Body of pancreas (tissue), 4 donors: Measurements from ENCODE around the gene URM1. TPM values are rescaled to one million over a fixed set of nuclear protein-coding genes. Genes with fewer than 3 reads are reported as not detected.

ENCODE experiments used
- ATAC-seq: fragments of 150-250 bp; one replicate; pipeline ENCODE4 v1.9.1; 2016
- DNase-seq, 4 donors: peaks; one replicate each; pipeline ENCODE4 v3.0.0-alpha.2; 2019
- H3K27ac ChIP-seq, 4 donors: fragments of 200-600 bp; sonication (generic); 1 replicate in 3 of 4; 2 replicates in 1 of 4; pipeline versions ENCODE4 v1.5.1 to v1.6.1; 2016 to 2019; ENCODE audit warnings: mild to moderate bottlenecking in 1 of 4, mixed read lengths in 1 of 4, moderate library complexity in 1 of 4
- H3K27me3 ChIP-seq, 2 donors: fragments of 200-600 bp; sonication (generic); one replicate each; pipeline ENCODE4 v1.6.0; 2016; ENCODE audit warnings: mild to moderate bottlenecking in 1 of 2
- H3K36me3 ChIP-seq, 2 donors: fragments of 200-600 bp; sonication (generic); replicated peaks in 1 of 2; 2 replicates each; pipeline ENCODE4 v1.5.1; 2016; ENCODE audit warnings: low read depth in 2 of 2; ENCODE audit not compliant: insufficient read depth in 1 of 2
- H3K4me1 ChIP-seq: fragments of 200-600 bp; sonication (generic); one replicate; pipeline ENCODE4 v1.6.0; 2016
- H3K4me3 ChIP-seq, 2 donors: fragments of 200-600 bp; sonication (generic); 1 replicate in 1 of 2; 2 replicates in 1 of 2; pipeline ENCODE4 v1.5.1; 2016 to 2019
- H3K9me3 ChIP-seq, 3 donors: fragments of 200-600 bp; sonication (generic); 1 replicate in 2 of 3; 2 replicates in 1 of 3; pipeline ENCODE4 v1.5.1; 2016
- CTCF ChIP-seq, 7 experiments: fragments of 450-650 bp in 4 of 7; fragments of 200-600 bp in 3 of 7; sonication (generic) in 3 of 7; IDR thresholded peaks; one replicate each; pipeline ENCODE4 v1.5.1; 2016 to 2019; ENCODE audit warnings: antibody characterized with exemption in 7 of 7
- POLR2A ChIP-seq, 3 donors: fragments of 450-650 bp; IDR thresholded peaks; one replicate each; pipeline ENCODE4 v1.6.1; 2016; ENCODE audit warnings: antibody characterized with exemption in 3 of 3, mild to moderate bottlenecking in 2 of 3
- WGBS, 2 donors: methylation state at CpG; one replicate each; pipeline ENCODE4 v1.1.5; 2017; 5-methylcytosine and 5-hydroxymethylcytosine counted together
- intact Hi-C: fragments of 100-400 bp; cut with DNase I; formaldehyde crosslinking; loops from one replicate; pipeline ENCODE4 v1.15.1; 2023
- microRNA counts, 2 donors: library from miRNA; unstranded; fragments of <30 nt; microRNA quantifications; one replicate each; lab custom pipeline; 2017
- microRNA-seq, 2 donors: library from miRNA; unstranded; fragments of <30 nt; microRNA quantifications; one replicate each; pipeline ENCODE4, GENCODE V29; 2016; ENCODE audit warnings: borderline number of aligned reads in 2 of 2, borderline replicate concordance in 2 of 2
- total RNA-seq, 2 donors: library from RNA; depleted of rRNA; stranded (reverse); fragments of >200 nt; gene quantifications; one replicate each; pipeline ENCODE4 v1.1.0, GENCODE V29; 2016

URM1 gene
- total RNA-seq, 2 donors from 2014 or later: 15.6 to 23.4 TPM

DNA sequence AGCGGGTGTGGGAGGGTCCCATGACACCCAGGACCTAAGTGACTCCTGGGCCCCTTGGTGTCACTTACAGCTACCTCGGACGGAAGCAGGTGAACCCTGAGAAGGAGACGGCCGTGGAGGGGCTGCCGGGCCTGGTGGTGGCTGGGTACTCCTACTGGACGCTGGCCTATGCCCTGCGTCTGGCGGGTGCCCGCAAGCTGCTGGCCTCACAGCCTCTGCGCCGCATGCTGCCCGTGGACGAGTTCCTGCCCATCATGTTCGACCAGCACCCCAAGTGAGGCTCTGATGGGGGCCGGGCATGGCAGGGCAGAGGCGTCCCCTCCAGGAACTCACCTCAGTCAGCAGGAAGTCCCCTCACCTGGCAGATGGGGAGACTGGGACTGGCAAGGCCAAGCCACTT lies 63.2 kb downstream of the URM1 start:
- no peaks in the 10 kb centered on the region for H3K4me1 ChIP-seq
- H3K9me3 ChIP-seq: no peaks in the 10 kb centered on the region
- 80 to 90% methylated on average over 1 to 17 of the region's 17 CpGs for WGBS, 2 donors
- intact Hi-C loops: no loop called here
- ATAC-seq: no peak
- no peak overlapping the region for H3K4me3 ChIP-seq
- no peaks in the 10 kb centered on the region for H3K36me3 ChIP-seq
- H3K27me3 ChIP-seq: no peaks in the 10 kb centered on the region
- no peak for DNase-seq
- H3K27ac ChIP-seq: no peak overlapping the region
- TF ChIP-seq POLR2A (IDR thresholded peaks at IDR 0.05) (no peak), CTCF (IDR thresholded peaks at IDR 0.05) (no peak)

DNA sequence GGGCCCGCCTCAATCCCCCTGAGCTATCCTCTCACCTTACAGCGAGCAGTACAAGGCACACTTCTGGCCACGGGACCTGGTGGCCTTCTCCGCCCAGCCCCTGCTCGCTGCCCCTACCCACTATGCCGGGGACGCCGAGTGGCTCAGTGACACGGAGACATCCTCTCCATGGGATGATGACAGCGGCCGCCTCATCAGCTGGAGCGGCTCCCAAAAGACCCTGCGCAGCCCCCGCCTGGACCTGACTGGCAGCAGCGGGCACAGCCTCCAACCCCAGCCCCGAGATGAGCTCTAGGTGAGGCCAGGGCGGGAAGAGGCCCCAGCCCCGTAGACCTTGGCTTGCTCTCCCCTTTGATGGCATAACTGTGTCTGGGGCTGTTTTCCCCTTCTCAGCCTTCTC lies 64.4 kb downstream of the URM1 start:
- intact Hi-C loops: no loop called here
- 91 to 100% methylated on average over 5 to 18 of the region's 18 CpGs for WGBS, 2 donors
- ATAC-seq: no peak
- Histone ChIP-seq H3K9me3 (no peaks in the 10 kb centered on the region), H3K36me3 (no peaks in the 10 kb centered on the region), H3K4me3 (no peak overlapping the region), H3K27ac (no peak overlapping the region), H3K4me1 (no peaks in the 10 kb centered on the region), H3K27me3 (no peaks in the 10 kb centered on the region)
- TF ChIP-seq CTCF (IDR thresholded peaks at IDR 0.05): no peak
- no peak for TF ChIP-seq POLR2A (IDR thresholded peaks at IDR 0.05)
- DNase-seq: no peak

DNA sequence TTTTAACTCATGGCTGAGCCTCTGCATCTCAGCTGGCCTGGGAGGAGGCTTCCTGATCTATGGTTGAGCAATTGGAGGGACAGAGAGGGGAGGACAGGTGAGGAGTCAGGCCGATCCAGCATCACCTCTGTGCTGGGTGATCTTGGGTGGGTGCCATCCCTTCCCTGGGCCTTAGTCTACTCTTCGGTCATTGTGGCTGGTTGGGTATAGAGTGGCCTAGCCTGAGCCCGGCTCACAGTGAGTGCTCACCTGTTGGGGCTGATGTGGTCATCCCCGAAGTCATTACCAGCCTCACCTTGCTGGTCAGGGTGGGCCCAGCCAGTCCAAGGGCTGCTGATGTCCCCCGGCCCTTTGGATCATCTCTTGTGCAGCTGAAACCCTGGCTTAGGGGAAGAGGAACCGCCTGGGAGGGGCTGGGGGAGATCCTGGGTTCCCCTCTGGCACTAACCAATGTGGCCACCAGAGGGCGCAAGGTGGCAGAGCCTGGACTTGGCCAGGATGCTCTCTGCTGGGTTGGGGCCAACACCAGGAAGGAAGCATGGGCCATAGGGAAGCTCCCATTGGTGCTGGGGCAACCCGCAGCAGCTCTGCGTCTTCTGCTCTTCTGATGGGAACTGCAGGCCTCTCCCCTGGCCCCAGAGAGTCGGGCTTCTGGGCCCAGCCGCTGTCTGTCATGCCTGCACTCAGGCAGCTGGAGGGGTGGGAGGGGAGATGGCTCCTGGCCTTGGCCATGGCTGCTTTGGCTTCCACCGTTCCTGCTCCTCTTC lies 67.4 kb downstream of the URM1 start:
- no peak overlapping the region for H3K27ac ChIP-seq
- ATAC-seq: peak; percentile 96
- no peaks in the 10 kb centered on the region for H3K36me3 ChIP-seq
- TF ChIP-seq CTCF (IDR thresholded peaks at IDR 0.05): peak; percentile 84 to 98 (median 88)
- TF ChIP-seq POLR2A (IDR thresholded peaks at IDR 0.05): no peak
- H3K9me3 ChIP-seq: no peaks in the 10 kb centered on the region
- no peak overlapping the region for H3K4me3 ChIP-seq
- 22 to 50% methylated on average over 2 to 12 of the region's 12 CpGs for WGBS, 2 donors
- DNase-seq: peak; percentile 88 to 91 (median 90)
- intact Hi-C loops: no loop called here
- H3K27me3 ChIP-seq: no peaks in the 10 kb centered on the region
- no peaks in the 10 kb centered on the region for H3K4me1 ChIP-seq

DNA sequence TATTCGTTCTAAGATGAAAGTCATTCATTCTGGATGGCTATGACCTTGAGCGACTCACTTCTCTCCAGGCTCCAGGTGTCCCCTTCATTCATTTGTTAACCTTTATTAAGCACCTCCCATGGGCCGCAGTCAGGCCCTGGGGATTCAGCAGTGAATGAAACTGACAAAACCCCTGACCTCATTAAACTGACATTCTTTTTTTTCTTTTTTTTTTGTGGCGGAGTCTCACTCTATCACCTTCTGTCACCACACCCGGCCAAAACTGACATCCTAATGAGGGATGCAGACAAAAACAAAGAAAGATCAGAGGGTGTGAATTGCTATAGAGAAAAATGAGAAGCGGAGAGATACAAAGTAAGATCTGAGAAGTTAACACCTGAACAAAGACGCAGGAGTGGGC lies 68.1 kb downstream of the URM1 start:
- Histone ChIP-seq H3K9me3 (no peaks in the 10 kb centered on the region), H3K4me3 (no peak overlapping the region), H3K27me3 (no peaks in the 10 kb centered on the region), H3K36me3 (no peaks in the 10 kb centered on the region), H3K4me1 (no peaks in the 10 kb centered on the region), H3K27ac (no peak overlapping the region)
- no peak for DNase-seq
- TF ChIP-seq CTCF (IDR thresholded peaks at IDR 0.05) (no peak), POLR2A (IDR thresholded peaks at IDR 0.05) (no peak)
- intact Hi-C loops: no loop called here
- ATAC-seq: no peak
- 50 to 62% methylated on average over 7 of the region's 7 CpGs for WGBS, 2 donors

MicroRNAs encoded within 50 kb of the gene (microRNA counts, 767-probe panel; counts per million panel counts)
- microRNA hsa-miR-219-2-3p (lab: Ali Mortazavi, UCI): 0 to 736 counts per million in 2 donors

Small RNA genes within 50 kb of the gene (microRNA-seq; reads per million reads assigned to microRNA genes)
- 0 reads per million in 2 donors for gene MIR219B

Other genes with a start within 250 kb of the URM1 start
- 100 to 1,000 TPM in 1 of 2 donors, 10 to 100 TPM in 1; 55.8 to 145 TPM for gene PTGES2, start 243.6 kb upstream of the URM1 start, total RNA-seq
- 10 to 100 TPM in 1 of 2 donors, 1 to 10 TPM in 1; 4.9 to 24.6 TPM for gene LCN2, start 221.9 kb upstream of the URM1 start, total RNA-seq
- gene BBLN, start 211.1 kb upstream of the URM1 start, total RNA-seq: 100 to 1,000 TPM; 113 to 129 TPM
- gene CIZ1, start 179.8 kb upstream of the URM1 start, total RNA-seq: 10 to 100 TPM; 58.4 to 61.6 TPM
- gene DNM1, start 168.0 kb upstream of the URM1 start, total RNA-seq: 10 to 100 TPM; 13.0 to 29.0 TPM
- 100 to 1,000 TPM in 1 of 2 donors, 10 to 100 TPM in 1; 53.2 to 138 TPM for gene GOLGA2, start 95.4 kb upstream of the URM1 start, total RNA-seq
- 10 to 100 TPM; 14.5 to 20.1 TPM for gene SWI5, start 95.1 kb upstream of the URM1 start, total RNA-seq
- gene TRUB2, start 48.9 kb upstream of the URM1 start, total RNA-seq: 10 to 100 TPM in 1 of 2 donors, 1 to 10 TPM in 1; 6.3 to 11.4 TPM
- 10 to 100 TPM; 37.4 to 89.7 TPM for gene COQ4, start 48.5 kb upstream of the URM1 start, total RNA-seq
- gene SLC27A4, start 30.8 kb upstream of the URM1 start, total RNA-seq: 10 to 100 TPM; 15.0 to 17.1 TPM
- 10 to 100 TPM; 28.0 to 42.0 TPM for gene CERCAM, start 49.5 kb downstream of the URM1 start, total RNA-seq
- 10 to 100 TPM; 14.3 to 23.4 TPM for gene ODF2, start 84.6 kb downstream of the URM1 start, total RNA-seq
- 10 to 100 TPM in 1 of 2 donors, 1 to 10 TPM in 1; 8.3 to 11.5 TPM for gene GLE1, start 133.3 kb downstream of the URM1 start, total RNA-seq
- gene SPTAN1, start 181.2 kb downstream of the URM1 start, total RNA-seq: 100 to 1,000 TPM; 119 to 248 TPM